HepG2 (cell line): ENCODE results near the gene DENND1C. TPM values are rescaled to one million over a fixed set of nuclear protein-coding genes. Genes with fewer than 3 reads are reported as not detected.

Experiments used
- CBX5 ChIP-seq: sonication (generic); formaldehyde crosslinking; IDR thresholded peaks from 2 replicates; pipeline ENCODE4 v1.4.0; 2020; ENCODE audit warnings: missing genetic modification reagents, borderline replicate concordance
- CREB1 ChIP-seq, 2 experiments: fragments of 450-650 bp in 1 of 2; IDR thresholded peaks; 2 replicates each; pipeline ENCODE4 v1.6.1; 2016 to 2017; ENCODE audit warnings: control low read depth in 1 of 2, mild to moderate bottlenecking in 1 of 2, missing compliant biosample characterization in 1 of 2, missing genetic modification characterization in 1 of 2
- DMAP1 ChIP-seq: IDR thresholded peaks from 2 replicates; pipeline ENCODE4 v1.6.1; 2016
- DNMT3B ChIP-seq: conservative IDR thresholded peaks from 2 replicates; pipeline ENCODE4 v1.6.1; 2016; ENCODE audit warnings: missing biosample characterization, control low read depth
- DRAP1 ChIP-seq: IDR thresholded peaks from 2 replicates; pipeline ENCODE4 v1.6.1; 2016; ENCODE audit warnings: missing genetic modification reagents, missing compliant biosample characterization
- GATA4 ChIP-seq: sonication (generic); IDR thresholded peaks from 2 replicates; pipeline ENCODE4 v1.6.1; 2016; ENCODE audit warnings: antibody characterized with exemption, low read depth, borderline replicate concordance
- HOXD1 ChIP-seq: sonication (generic); formaldehyde crosslinking; IDR thresholded peaks from 2 replicates; pipeline ENCODE4 v1.5.0; 2020; ENCODE audit warnings: missing genetic modification reagents
- KDM2A ChIP-seq: sonication (generic); formaldehyde crosslinking; IDR thresholded peaks from 2 replicates; pipeline ENCODE4 v1.4.0; 2020; ENCODE audit warnings: low read depth, missing genetic modification reagents, borderline replicate concordance
- KLF6 ChIP-seq: IDR thresholded peaks from 2 replicates; pipeline ENCODE4 v1.8.0; 2016; ENCODE audit warnings: missing biosample characterization, missing genetic modification reagents
- MTF2 ChIP-seq: sonication (generic); formaldehyde crosslinking; IDR thresholded peaks from 2 replicates; pipeline ENCODE4 v1.5.0; 2020; ENCODE audit warnings: missing genetic modification reagents, borderline replicate concordance
- MYC ChIP-seq: sonication (generic); formaldehyde crosslinking; IDR thresholded peaks from 2 replicates; pipeline ENCODE4 v1.9.0; 2021; ENCODE audit warnings: missing genetic modification reagents, borderline replicate concordance
- REXO4 ChIP-seq: sonication (generic); formaldehyde crosslinking; IDR thresholded peaks from 2 replicates; pipeline ENCODE4 v1.8.0; 2022; ENCODE audit warnings: missing genetic modification reagents, mild to moderate bottlenecking, borderline replicate concordance
- RXRB ChIP-seq: IDR thresholded peaks from 2 replicates; pipeline ENCODE4 v1.6.1; 2016; ENCODE audit warnings: borderline replicate concordance, missing genetic modification reagents, missing compliant biosample characterization
- SIN3B ChIP-seq: fragments of 150-350 bp; IDR thresholded peaks from 2 replicates; pipeline ENCODE4 v1.6.1; 2014; ENCODE audit warnings: low read length
- SIX4 ChIP-seq: sonication (generic); formaldehyde crosslinking; IDR thresholded peaks from 2 replicates; pipeline ENCODE4 v1.4.0; 2020; ENCODE audit warnings: missing genetic modification reagents
- STAT5B ChIP-seq: sonication (generic); formaldehyde crosslinking; IDR thresholded peaks from 2 replicates; pipeline ENCODE4 v1.4.0; 2020; ENCODE audit warnings: missing genetic modification reagents
- ZNF224 ChIP-seq: sonication (generic); formaldehyde crosslinking; IDR thresholded peaks from 2 replicates; pipeline ENCODE4 v1.5.0; 2020; ENCODE audit warnings: mild to moderate bottlenecking, missing genetic modification reagents
- ZNF234 ChIP-seq: sonication (generic); formaldehyde crosslinking; conservative IDR thresholded peaks from 2 replicates; pipeline ENCODE4 v1.5.1; 2020; ENCODE audit warnings: mild to moderate bottlenecking, missing genetic modification reagents
- ZNF282 ChIP-seq: fragments of 450-650 bp; IDR thresholded peaks from 2 replicates; pipeline ENCODE4 v1.6.1; 2018; ENCODE audit not compliant: partially characterized antibody
- ZNF292 ChIP-seq: sonication (generic); formaldehyde crosslinking; IDR thresholded peaks from 2 replicates; pipeline ENCODE4 v1.8.1; 2022; ENCODE audit warnings: mild to moderate bottlenecking, low read depth, missing genetic modification reagents, borderline replicate concordance
- ZNF30 ChIP-seq: sonication (generic); formaldehyde crosslinking; IDR thresholded peaks from 2 replicates; pipeline ENCODE4 v1.5.0; 2020; ENCODE audit warnings: mild to moderate bottlenecking, missing genetic modification reagents
- ZNF331 ChIP-seq: sonication (generic); formaldehyde crosslinking; IDR thresholded peaks from 2 replicates; pipeline ENCODE4 v1.4.0; 2020; ENCODE audit warnings: missing genetic modification reagents
- ZNF451 ChIP-seq: sonication (generic); formaldehyde crosslinking; IDR thresholded peaks from 2 replicates; pipeline ENCODE4 v1.5.0; 2020; ENCODE audit warnings: mild to moderate bottlenecking, missing genetic modification reagents
- polyA plus RNA-seq, 8 experiments: library from polyadenylated mRNA; depleted of rRNA in 3 of 8; stranded (reverse) in 7 of 8; unstranded in 1 of 8; fragments of >200 nt; fragmentation: Illumina TruSeq in 4 of 8; extraction: Trizol in 4 of 8; gene quantifications; 2 replicates each; pipeline versions ENCODE4 v1.2.1 to v1.2.3, GENCODE V29; 2011 to 2016; ENCODE audit warnings: low read depth in 4 of 8, missing spikeins in 1 of 8, mixed read lengths in 1 of 8; ENCODE audit not compliant: insufficient read depth in 1 of 8
- total RNA-seq, 5 experiments: library from RNA; depleted of rRNA; stranded (reverse); fragments of >200 nt; fragmentation: Illumina TruSeq; extraction: Trizol; gene quantifications; 2 replicates each; pipeline ENCODE4 v1.2.3, GENCODE V29; 2016; ENCODE audit warnings: low read depth in 1 of 5
- TF ChIP-seq, protein P1 (sequence below), 2 experiments: sonication (generic) in 1 of 2; formaldehyde crosslinking in 1 of 2; IDR thresholded peaks; 2 replicates each; pipeline versions ENCODE4 v1.4.0 to v1.6.1; 2016 to 2020; ENCODE audit warnings: borderline replicate concordance in 1 of 2, low read depth in 1 of 2, mild to moderate bottlenecking in 1 of 2, missing genetic modification reagents in 1 of 2
- TF ChIP-seq, protein P2 (sequence below): sonication (generic); formaldehyde crosslinking; IDR thresholded peaks from 2 replicates; pipeline ENCODE4 v1.5.1; 2020; ENCODE audit warnings: missing genetic modification reagents, mild to moderate bottlenecking, borderline replicate concordance

DENND1C gene
- total and polyA plus RNA-seq, 2 of the 13 experiments (the other 11 are each of a cell fraction or from before 2014, with no cell fraction given), result 0.04 to 0.73 TPM

DNA sequence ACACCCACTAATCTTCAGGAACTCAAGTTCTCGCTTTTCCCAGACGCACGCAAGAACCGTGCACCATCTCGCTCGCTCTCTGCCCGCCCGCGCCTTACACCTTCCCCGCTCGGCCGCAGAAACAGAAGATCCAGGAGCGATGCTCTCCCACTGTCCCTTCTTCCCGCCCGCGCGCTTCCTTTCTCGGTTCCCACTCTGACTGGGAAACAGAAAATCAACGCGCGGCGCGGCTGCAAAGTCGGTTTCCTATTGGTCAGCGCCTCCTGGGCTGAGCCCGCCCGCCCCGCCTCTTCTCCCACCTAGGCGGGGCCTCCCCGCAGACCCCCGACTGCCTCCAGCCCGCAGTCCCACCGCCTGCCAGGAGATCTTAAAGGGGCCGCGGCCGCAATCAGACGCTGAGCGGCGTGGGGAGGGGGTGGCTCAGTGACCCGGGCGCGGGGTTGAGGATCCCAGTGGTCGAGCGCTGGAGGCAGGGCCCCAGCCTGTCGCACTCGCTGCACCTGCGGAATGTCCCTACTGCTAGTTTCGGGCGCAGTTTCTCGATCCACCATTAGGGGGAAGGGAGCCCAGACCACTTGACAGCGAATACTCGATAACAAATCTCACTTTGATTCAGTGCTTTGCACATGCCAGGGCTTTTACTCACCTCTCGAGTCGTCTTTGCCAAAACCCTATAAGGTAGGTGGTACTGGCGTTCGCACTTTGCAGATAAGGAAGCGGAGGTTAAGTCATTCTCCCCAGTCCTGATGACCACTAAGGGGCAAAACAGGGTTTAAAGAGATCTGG lies 21.3 kb downstream of the DENND1C start (continued):
- TF ChIP-seq, protein P1, sequence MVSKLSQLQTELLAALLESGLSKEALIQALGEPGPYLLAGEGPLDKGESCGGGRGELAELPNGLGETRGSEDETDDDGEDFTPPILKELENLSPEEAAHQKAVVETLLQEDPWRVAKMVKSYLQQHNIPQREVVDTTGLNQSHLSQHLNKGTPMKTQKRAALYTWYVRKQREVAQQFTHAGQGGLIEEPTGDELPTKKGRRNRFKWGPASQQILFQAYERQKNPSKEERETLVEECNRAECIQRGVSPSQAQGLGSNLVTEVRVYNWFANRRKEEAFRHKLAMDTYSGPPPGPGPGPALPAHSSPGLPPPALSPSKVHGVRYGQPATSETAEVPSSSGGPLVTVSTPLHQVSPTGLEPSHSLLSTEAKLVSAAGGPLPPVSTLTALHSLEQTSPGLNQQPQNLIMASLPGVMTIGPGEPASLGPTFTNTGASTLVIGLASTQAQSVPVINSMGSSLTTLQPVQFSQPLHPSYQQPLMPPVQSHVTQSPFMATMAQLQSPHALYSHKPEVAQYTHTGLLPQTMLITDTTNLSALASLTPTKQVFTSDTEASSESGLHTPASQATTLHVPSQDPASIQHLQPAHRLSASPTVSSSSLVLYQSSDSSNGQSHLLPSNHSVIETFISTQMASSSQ (IDR thresholded peaks at IDR 0.05; ENCODE audit: low read depth), result no peak
- TF ChIP-seq, protein P1 (CRISPR knock-in tag; IDR thresholded peaks at IDR 0.05; ENCODE audit: borderline replicate concordance), result peak; percentile 61; the same call in 1 of the 2 replicates
- TF ChIP-seq DRAP1 (CRISPR knock-in tag), result peak; percentile 72
- peak; percentile 63; the same call in 1 of the 2 replicates for TF ChIP-seq DMAP1 (CRISPR knock-in tag)
- peak; percentile 61 for TF ChIP-seq RXRB
- TF ChIP-seq REXO4 (CRISPR knock-in tag), result no peak
- TF ChIP-seq, protein P2, sequence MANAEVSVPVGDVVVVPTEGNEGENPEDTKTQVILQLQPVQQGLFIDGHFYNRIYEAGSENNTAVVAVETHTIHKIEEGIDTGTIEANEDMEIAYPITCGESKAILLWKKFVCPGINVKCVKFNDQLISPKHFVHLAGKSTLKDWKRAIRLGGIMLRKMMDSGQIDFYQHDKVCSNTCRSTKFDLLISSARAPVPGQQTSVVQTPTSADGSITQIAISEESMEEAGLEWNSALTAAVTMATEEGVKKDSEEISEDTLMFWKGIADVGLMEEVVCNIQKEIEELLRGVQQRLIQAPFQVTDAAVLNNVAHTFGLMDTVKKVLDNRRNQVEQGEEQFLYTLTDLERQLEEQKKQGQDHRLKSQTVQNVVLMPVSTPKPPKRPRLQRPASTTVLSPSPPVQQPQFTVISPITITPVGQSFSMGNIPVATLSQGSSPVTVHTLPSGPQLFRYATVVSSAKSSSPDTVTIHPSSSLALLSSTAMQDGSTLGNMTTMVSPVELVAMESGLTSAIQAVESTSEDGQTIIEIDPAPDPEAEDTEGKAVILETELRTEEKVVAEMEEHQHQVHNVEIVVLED (CRISPR knock-in tag), result no peak
- TF ChIP-seq MTF2 (CRISPR knock-in tag), result peak; percentile 35; the same call in 1 of the 2 replicates
- TF ChIP-seq STAT5B (CRISPR knock-in tag), result no peak
- no peak for TF ChIP-seq SIX4
- no peak; the same call in 1 of the 2 replicates for TF ChIP-seq KLF6 (CRISPR knock-in tag)
- peak; percentile 87 for TF ChIP-seq KDM2A (CRISPR knock-in tag)
- peak; percentile 32; the same call in 1 of the 2 replicates for TF ChIP-seq ZNF331 (CRISPR knock-in tag)
- TF ChIP-seq ZNF234, result no peak
- no peak for TF ChIP-seq ZNF292
- TF ChIP-seq ZNF282, result no peak
- TF ChIP-seq CBX5 (CRISPR knock-in tag), result no peak
- TF ChIP-seq GATA4, result no peak
- TF ChIP-seq MYC, result peak; percentile 69
- TF ChIP-seq HOXD1, result 0 out of 2 replicates have a peak, but pooled peaks have one; percentile 38
- no peak for TF ChIP-seq ZNF224
- TF ChIP-seq ZNF30 (CRISPR knock-in tag), result no peak
- TF ChIP-seq CREB1 (IDR thresholded peaks at IDR 0.05), result no peak
- 0 out of 2 replicates have a peak, but pooled peaks have one; percentile 11 for TF ChIP-seq CREB1 (CRISPR knock-in tag; IDR thresholded peaks at IDR 0.05)
- no peak for TF ChIP-seq DNMT3B (CRISPR knock-in tag)
- TF ChIP-seq SIN3B, result no peak
- TF ChIP-seq ZNF451 (CRISPR knock-in tag), result 0 out of 2 replicates have a peak, but pooled peaks have one; percentile 30
